Uterus (tissue), 4 donors: ENCODE data around the gene IQCH. TPM values are rescaled to one million over a fixed set of nuclear protein-coding genes. Genes with fewer than 3 reads are reported as not detected.

Experiments used
- DNase-seq, 2 donors: peaks; one replicate each; pipeline ENCODE4 v3.0.0-alpha.2; 2019 to 2020
- H3K27ac ChIP-seq, 2 donors: fragments of 200-600 bp; sonication (generic); 1 replicate in 1 of 2; 2 replicates in 1 of 2; pipeline ENCODE4 v1.5.1; 2016 to 2018
- H3K27me3 ChIP-seq, 2 donors: fragments of 200-600 bp; sonication (generic); one replicate each; pipeline ENCODE4 v1.5.1; 2018 to 2019; ENCODE audit warnings: control low read depth in 1 of 2
- H3K36me3 ChIP-seq, 2 donors: fragments of 200-600 bp; sonication (generic); one replicate each; pipeline ENCODE4 v1.5.1; 2019; ENCODE audit warnings: control low read depth in 1 of 2
- H3K4me1 ChIP-seq, 2 donors: fragments of 200-600 bp; sonication (generic); one replicate each; pipeline ENCODE4 v1.5.1; 2018 to 2019; ENCODE audit warnings: control low read depth in 1 of 2
- H3K4me3 ChIP-seq, 2 donors: fragments of 200-600 bp; sonication (generic); 1 replicate in 1 of 2; 2 replicates in 1 of 2; pipeline ENCODE4 v1.5.1; 2018 to 2019; ENCODE audit warnings: mild to moderate bottlenecking in 1 of 2
- H3K9me3 ChIP-seq, 2 donors: fragments of 200-600 bp; sonication (generic); one replicate each; pipeline ENCODE4 v1.5.1; 2019; ENCODE audit warnings: control low read depth in 1 of 2
- CTCF ChIP-seq, 4 experiments: fragments of 200-600 bp in 2 of 4; fragments of 450-650 bp in 2 of 4; sonication (generic) in 2 of 4; IDR thresholded peaks; one replicate each; pipeline ENCODE4 v1.5.1; 2016 to 2019; ENCODE audit warnings: antibody characterized with exemption in 4 of 4, mild to moderate bottlenecking in 2 of 4, moderate library complexity in 1 of 4
- POLR2A ChIP-seq, 2 donors: fragments of 450-650 bp; IDR thresholded peaks; one replicate each; pipeline ENCODE4 v1.6.1; 2016; ENCODE audit warnings: antibody characterized with exemption in 2 of 2, mild to moderate bottlenecking in 1 of 2, moderate library complexity in 1 of 2
- intact Hi-C: fragments of 100-400 bp; cut with DNase I; formaldehyde crosslinking; loops from one replicate; pipeline ENCODE4 v1.15.1; 2023; ENCODE audit warnings: low total_unique reads
- total RNA-seq, 4 donors: library from RNA; depleted of rRNA in 3 of 4; stranded (reverse); fragments of >200 nt in 3 of 4; gene quantifications; one replicate each; pipeline versions ENCODE4 v1.1.0 to v1.2.4, GENCODE V29; 2014 to 2023
- donor health status: DM: yes; HTN: yes; CAD: no.

The IQCH gene
- total RNA-seq, 4 donors from 2014 or later = 0.26 to 3.0 (median 1.7) TPM

GRCh38 chr15:67335026-67335425, 80.4 kb downstream of the IQCH start:
- intact Hi-C loops = no loop called here
- H3K4me3 ChIP-seq = no peak overlapping the region

GRCh38 chr15:67335534-67336222, 81.1 kb downstream of the IQCH start:
- intact Hi-C loops = no loop called here
- Histone ChIP-seq H3K9me3 (no peaks in the 10 kb centered on the region), H3K27me3 (no peaks in the 10 kb centered on the region), H3K27ac (no peak overlapping the region), H3K36me3 (no peaks in the 10 kb centered on the region), H3K4me3 (no peak overlapping the region), H3K4me1 (no peaks in the 10 kb centered on the region)
- no peak for DNase-seq
- TF ChIP-seq CTCF (IDR thresholded peaks at IDR 0.05) (no peak), POLR2A (IDR thresholded peaks at IDR 0.05) (no peak)

More at GRCh38 chr15:67335026-67335425, 80.4 kb downstream of the IQCH start:
- H3K9me3 ChIP-seq = no peaks in the 10 kb centered on the region
- no peak overlapping the region for H3K27ac ChIP-seq
- no peaks in the 10 kb centered on the region for H3K36me3 ChIP-seq
- no peak for TF ChIP-seq POLR2A (IDR thresholded peaks at IDR 0.05)
- no peak for TF ChIP-seq CTCF (IDR thresholded peaks at IDR 0.05)
- DNase-seq = no peak
- H3K4me1 ChIP-seq = no peaks in the 10 kb centered on the region
- H3K27me3 ChIP-seq = no peaks in the 10 kb centered on the region

GRCh38 chr15:67340630-67341029, 86.0 kb downstream of the IQCH start:
- H3K4me1 ChIP-seq = no peaks in the 10 kb centered on the region
- H3K27me3 ChIP-seq = no peaks in the 10 kb centered on the region
- no peak for DNase-seq
- no peaks in the 10 kb centered on the region for H3K36me3 ChIP-seq
- H3K27ac ChIP-seq = no peak overlapping the region
- no peak overlapping the region for H3K4me3 ChIP-seq
- intact Hi-C loops = no loop called here
- TF ChIP-seq CTCF (IDR thresholded peaks at IDR 0.05) (no peak), POLR2A (IDR thresholded peaks at IDR 0.05) (no peak)
- no peaks in the 10 kb centered on the region for H3K9me3 ChIP-seq

GRCh38 chr15:67341539-67341938, 87.0 kb downstream of the IQCH start:
- Histone ChIP-seq H3K27me3 (no peaks in the 10 kb centered on the region), H3K4me3 (no peak overlapping the region), H3K27ac (no peak overlapping the region), H3K9me3 (no peaks in the 10 kb centered on the region), H3K36me3 (no peaks in the 10 kb centered on the region), H3K4me1 (no peaks in the 10 kb centered on the region)
- intact Hi-C loops = no loop called here
- DNase-seq = no peak
- no peak for TF ChIP-seq CTCF (IDR thresholded peaks at IDR 0.05)
- TF ChIP-seq POLR2A (IDR thresholded peaks at IDR 0.05) = no peak

- TF ChIP-seq POLR2A (IDR thresholded peaks at IDR 0.05) (no peak), CTCF (IDR thresholded peaks at IDR 0.05) (no peak)
Observed at GRCh38 chr15:67343206-67343605, 88.6 kb downstream of the IQCH start.

More at GRCh38 chr15:67343206-67343605, 88.6 kb downstream of the IQCH start:
- H3K9me3 ChIP-seq = no peaks in the 10 kb centered on the region
- intact Hi-C loops = no loop called here
- no peaks in the 10 kb centered on the region for H3K27me3 ChIP-seq
- DNase-seq = no peak
- H3K4me1 ChIP-seq = no peaks in the 10 kb centered on the region
- H3K27ac ChIP-seq = no peak overlapping the region
- no peaks in the 10 kb centered on the region for H3K36me3 ChIP-seq
- no peak overlapping the region for H3K4me3 ChIP-seq
